ENCODE results near the gene CCDC85C. TPM values are rescaled to one million over a fixed set of nuclear protein-coding genes. Genes with fewer than 3 reads are reported as not detected.

The CCDC85C gene
- total RNA-seq, 1 experiment from 2014 or later: 42.3 TPM

GRCh38 chr14:99521176-99522024 is 82.6 kb downstream of the CCDC85C start:
- no peaks in the 10 kb centered on the region for H4K20me1 ChIP-seq (ENCODE audit: insufficient read depth)
- no peak for DNase-seq (ENCODE audit: low read depth, low spot score)
- no peak overlapping the region for H2AFZ ChIP-seq (ENCODE audit: low read depth, low read length, poor library complexity, severe bottlenecking)
- no TSS peak for BruUV-seq (replicated peaks)
- no peak overlapping the region for H3K9ac ChIP-seq (ENCODE audit: low read length)
- no peak overlapping the region for H3K4me3 ChIP-seq (replicated peaks in 1 of 2; ENCODE audit: low read depth in 1 of 2, low read length in 2 of 2)
- no peaks in the 10 kb centered on the region for H3K9me3 ChIP-seq (ENCODE audit: control insufficient read depth in 1 of 2, insufficient read depth in 1 of 2, low read depth in 1 of 2, low read length in 2 of 2)
- H3K9me2 ChIP-seq (ENCODE audit: insufficient read depth): no peaks in the 10 kb centered on the region
- no peak overlapping the region for H3K4me2 ChIP-seq (ENCODE audit: low read length)
- intact Hi-C loops (cut with micrococcal nuclease): loop anchor here (10.0 kb wide), 1 partner anchor 423 kb away; no protein-coding TSS in a partner anchor
- H3K79me2 ChIP-seq (ENCODE audit: insufficient read depth, low read length): peaks cover 7% of the 10 kb centered on the region; the same call in 1 of the 2 replicates
- no peak overlapping the region for H3K27ac ChIP-seq (ENCODE audit: low read depth, low read length)
- no peaks in the 10 kb centered on the region for H3K27me3 ChIP-seq (ENCODE audit: insufficient read depth, low read length)
- ChIA-PET RAD21 (ENCODE audit: low non-redundant PET in 1 of 2, low total read pairs in 2 of 2, uncharacterized antibody in 2 of 2, unreplicated experiment in 2 of 2) (interaction anchor here in 1 of 2 experiments (0.5 kb wide), 1 partner anchor 437 kb away, joined by 3 read pairs; no protein-coding TSS in a partner anchor), POLR2A (no interaction called here), CTCF (interaction anchor here (1.2 kb wide), 1 partner anchor 163 kb away, joined by 3 read pairs; the partner anchor contains the start of gene CYP46A1)
- ATAC-seq: no peak
- H3K36me3 ChIP-seq (ENCODE audit: control insufficient read depth in 1 of 2, insufficient read depth in 2 of 2, low read length in 2 of 2): no peaks in the 10 kb centered on the region
- TF ChIP-seq POLR2A (IDR thresholded peaks at IDR 0.05; ENCODE audit: borderline replicate concordance, extremely low read depth, insufficient read depth, insufficient read length) (no peak), FOSL1 (IDR thresholded peaks at IDR 0.05; ENCODE audit: low read depth) (no peak), JUND (IDR thresholded peaks at IDR 0.05) (no peak), SRF (IDR thresholded peaks at IDR 0.05; ENCODE audit: low read depth) (no peak), SP1 (IDR thresholded peaks at IDR 0.05; ENCODE audit: low read depth) (no peak), CEBPB (IDR thresholded peaks at IDR 0.05; ENCODE audit: low read depth) (no peak)
- peaks cover 0 to 6% of the 10 kb centered on the region in 2 experiments; a peak in 2 of 4 replicates for H3K4me1 ChIP-seq (ENCODE audit: control insufficient read depth in 1 of 2, insufficient read depth in 2 of 2, low read length in 2 of 2)

- ChIA-PET POLR2A (no interaction called here), CTCF (no interaction called here), RAD21 (ENCODE audit: low non-redundant PET in 1 of 2, low total read pairs in 2 of 2, uncharacterized antibody in 2 of 2, unreplicated experiment in 2 of 2) (no interaction called here)
- Histone ChIP-seq H3K79me2 (ENCODE audit: insufficient read depth, low read length) (peaks cover 7% of the 10 kb centered on the region; the same call in 1 of the 2 replicates), H3K4me1 (ENCODE audit: control insufficient read depth in 1 of 2, insufficient read depth in 2 of 2, low read length in 2 of 2) (peaks cover 0 to 6% of the 10 kb centered on the region in 2 experiments; a peak in 2 of 4 replicates), H3K4me3 (replicated peaks in 1 of 2; ENCODE audit: low read depth in 1 of 2, low read length in 2 of 2) (no peak overlapping the region), H4K20me1 (ENCODE audit: insufficient read depth) (no peaks in the 10 kb centered on the region), H3K9me2 (ENCODE audit: insufficient read depth) (no peaks in the 10 kb centered on the region), H3K27ac (ENCODE audit: low read depth, low read length) (no peak overlapping the region), H3K27me3 (ENCODE audit: insufficient read depth, low read length) (no peaks in the 10 kb centered on the region), H3K36me3 (ENCODE audit: control insufficient read depth in 1 of 2, insufficient read depth in 2 of 2, low read length in 2 of 2) (no peaks in the 10 kb centered on the region), H3K4me2 (ENCODE audit: low read length) (no peak overlapping the region), H2AFZ (ENCODE audit: low read depth, low read length, poor library complexity, severe bottlenecking) (no peak overlapping the region), H3K9ac (ENCODE audit: low read length) (no peak overlapping the region), H3K9me3 (ENCODE audit: control insufficient read depth in 1 of 2, insufficient read depth in 1 of 2, low read depth in 1 of 2, low read length in 2 of 2) (no peaks in the 10 kb centered on the region)
- ATAC-seq: no peak
- no TSS peak for BruUV-seq (replicated peaks)
- intact Hi-C loops (cut with micrococcal nuclease): loop anchor here (10.0 kb wide), 1 partner anchor 424 kb away; no protein-coding TSS in a partner anchor
- no peak for DNase-seq (ENCODE audit: low read depth, low spot score)
- TF ChIP-seq SRF (IDR thresholded peaks at IDR 0.05; ENCODE audit: low read depth) (no peak), POLR2AphosphoS5 (IDR thresholded peaks at IDR 0.05; ENCODE audit: low read depth, low read length) (no peak), FOSL1 (IDR thresholded peaks at IDR 0.05; ENCODE audit: low read depth) (no peak), ZFX (IDR thresholded peaks at IDR 0.05) (no peak), EZH2phosphoT487 (IDR thresholded peaks at IDR 0.05; ENCODE audit: borderline replicate concordance) (no peak), REST (IDR thresholded peaks at IDR 0.05; ENCODE audit: low read depth) (no peak), ELF1 (IDR thresholded peaks at IDR 0.05; ENCODE audit: borderline replicate concordance, low read depth) (no peak), CEBPB (IDR thresholded peaks at IDR 0.05; ENCODE audit: low read depth) (no peak), JUND (IDR thresholded peaks at IDR 0.05) (no peak), ZNF274 (IDR thresholded peaks at IDR 0.05; ENCODE audit: low read depth, low read length) (no peak), MAX (IDR thresholded peaks at IDR 0.05) (no peak)
Measured at GRCh38 chr14:99520571-99521081, 83.4 kb downstream of the CCDC85C start.

Data from HCT116 (cell line).